GM11168 (cell line): ENCODE data around the gene HMCN2.

Experiments used
- in situ Hi-C: fragments of 300-500 bp; cut with MboI; formaldehyde crosslinking; loops from one replicate; pipeline ENCODE4 v1.12.0; 2022; ENCODE audit warnings: low sequenced_read_pairs; ENCODE audit not compliant: unreplicated experiment

HMCN2 gene

GRCh38 chr9:130421154-130421801 is 155.7 kb downstream of the HMCN2 start:
- in situ Hi-C loops, result no loop called here

- in situ Hi-C loops, result no loop called here
These were observed 156.3 kb downstream of the HMCN2 start for GRCh38 chr9:130421802-130422276.

- in situ Hi-C loops, result no loop called here
These were observed 157.0 kb downstream of the HMCN2 start for GRCh38 chr9:130422546-130422945.

- in situ Hi-C loops, result no loop called here
These were observed 157.7 kb downstream of the HMCN2 start for GRCh38 chr9:130423272-130423671.

GRCh38 chr9:130424595-130425454 is 159.3 kb downstream of the HMCN2 start:
- in situ Hi-C loops, result no loop called here

- in situ Hi-C loops, result no loop called here
These were observed 160.3 kb downstream of the HMCN2 start for GRCh38 chr9:130425741-130426466.

GRCh38 chr9:130426467-130426773 is 160.9 kb downstream of the HMCN2 start:
- in situ Hi-C loops, result no loop called here

- in situ Hi-C loops, result no loop called here
These were observed 161.3 kb downstream of the HMCN2 start for GRCh38 chr9:130426883-130427282.

- in situ Hi-C loops, result no loop called here
These were observed 161.8 kb downstream of the HMCN2 start for GRCh38 chr9:130427326-130427725.

GRCh38 chr9:130428086-130428665 is 162.6 kb downstream of the HMCN2 start:
- in situ Hi-C loops, result no loop called here

- in situ Hi-C loops, result no loop called here
These were observed 163.8 kb downstream of the HMCN2 start for GRCh38 chr9:130429381-130429780.

- in situ Hi-C loops, result no loop called here
These were observed 164.3 kb downstream of the HMCN2 start for GRCh38 chr9:130429831-130430230.

- in situ Hi-C loops, result no loop called here
These were observed 164.7 kb downstream of the HMCN2 start for GRCh38 chr9:130430232-130430631.

- in situ Hi-C loops, result no loop called here
These were observed 165.4 kb downstream of the HMCN2 start for GRCh38 chr9:130430734-130431535.

GRCh38 chr9:130431536-130432303 is 166.2 kb downstream of the HMCN2 start:
- in situ Hi-C loops, result no loop called here

GRCh38 chr9:130432362-130432761 is 166.8 kb downstream of the HMCN2 start:
- in situ Hi-C loops, result no loop called here

- in situ Hi-C loops, result no loop called here
These were observed 167.2 kb downstream of the HMCN2 start for GRCh38 chr9:130432796-130433167.

GRCh38 chr9:130433168-130433946 is 167.8 kb downstream of the HMCN2 start:
- in situ Hi-C loops, result no loop called here

GRCh38 chr9:130433947-130434262 is 168.3 kb downstream of the HMCN2 start:
- in situ Hi-C loops, result no loop called here
